HepG2 (cell line): ENCODE data around the gene HLA-DQB2. TPM values are rescaled to one million over a fixed set of nuclear protein-coding genes. Genes with fewer than 3 reads are reported as not detected.
"Not testable (repeated sequence)": the region's sequence is repeated elsewhere in the genome, so short reads cannot be mapped to it uniquely, and the experiment has no call there.

Experiments used
- ATAC-seq: fragments of 200-7000 bp; cut with Tn5 transposase; 3 replicates; pipeline ENCODE4 v1.9.1; 2020; ENCODE audit warnings: mild to moderate bottlenecking, moderate library complexity
- BruUV-seq: library from RNA; stranded (reverse); fragments of 400-500 nt; replicated peaks from 2 replicates; lab custom pipeline; 2021; lab: Mats Ljungman, UMichigan
- CTCF ChIA-PET: fragments of 300-600 bp; formaldehyde crosslinking; extraction: SDS; loops from one replicate; lab custom pipeline; 2021; ENCODE audit warnings: low total read pairs, inconsistent platforms, low intra/inter-chr PET ratio; lab: Yijun Ruan, JAX
- POLR2A ChIA-PET: fragments of 350-600 bp; sonication (Branson Sonifier 250); formaldehyde crosslinking; loops from one replicate; lab custom pipeline; 2020; ENCODE audit warnings: antibody characterized with exemption, inconsistent platforms; lab: Yijun Ruan, JAX
- DNase-seq: peaks from one replicate; pipeline ENCODE4 v3.0.0-alpha.2; 2015; ENCODE audit warnings: low spot score
- FAIRE-seq: peaks from 3 replicates; lab custom pipeline; 2011; peaks lifted over from hg19 to GRCh38; lab: Jason Lieb, UNC
- H2AFZ ChIP-seq: one replicate; pipeline ENCODE4 v1.6.1; 2011; ENCODE audit warnings: low read length, inconsistent platforms
- H3K27ac ChIP-seq: fragments of 300-600 bp; 3 replicates; pipeline ENCODE4 v1.8.0; 2011; ENCODE audit warnings: mixed run types, mild to moderate bottlenecking, mixed read lengths, low read length, inconsistent platforms; ENCODE audit not compliant: insufficient read depth; ENCODE audit errors: extremely low read length
- H3K27me3 ChIP-seq, 2 experiments: fragments of 200-600 bp in 1 of 2; 2 replicates in 1 of 2; 3 replicates in 1 of 2; pipeline versions ENCODE4 v1.6.0 to v1.8.0; 2011; ENCODE audit warnings: low read length in 2 of 2, mild to moderate bottlenecking in 2 of 2, moderate library complexity in 2 of 2, inconsistent platforms in 1 of 2; ENCODE audit not compliant: insufficient read depth in 2 of 2, control insufficient read depth in 1 of 2
- H3K36me3 ChIP-seq, 2 experiments: fragments of 200-600 bp in 1 of 2; replicated peaks in 1 of 2; 2 replicates in 1 of 2; 3 replicates in 1 of 2; pipeline versions ENCODE4 v1.5.1 to v1.8.0; 2011; ENCODE audit warnings: low read length in 2 of 2, inconsistent platforms in 1 of 2; ENCODE audit not compliant: insufficient read depth in 2 of 2, control insufficient read depth in 1 of 2
- H3K4me1 ChIP-seq: 2 replicates; pipeline ENCODE4 v1.5.1; 2012; ENCODE audit warnings: low read length, inconsistent platforms; ENCODE audit not compliant: insufficient read depth
- H3K4me2 ChIP-seq: 2 replicates; pipeline ENCODE4 v1.6.0; 2011; ENCODE audit warnings: low read depth, low read length, inconsistent platforms
- H3K4me3 ChIP-seq, 3 experiments: fragments of 200-600 bp in 1 of 3; sonication (generic), shearing (Covaris generic) in 1 of 3; replicated peaks in 1 of 3; 2 replicates each; pipeline ENCODE4 v1.5.1; 2011 to 2016; ENCODE audit warnings: low read length in 3 of 3, inconsistent platforms in 2 of 3, low read depth in 2 of 3, mild to moderate bottlenecking in 2 of 3, control low read depth in 1 of 3, mixed read lengths in 1 of 3; ENCODE audit not compliant: insufficient read depth in 1 of 3
- H3K79me2 ChIP-seq: one replicate; pipeline ENCODE4 v1.6.1; 2011; ENCODE audit warnings: low read length, inconsistent platforms; ENCODE audit not compliant: insufficient read depth
- H3K9ac ChIP-seq: 2 replicates; pipeline ENCODE4 v1.6.0; 2011; ENCODE audit warnings: mild to moderate bottlenecking, low read depth, low read length, inconsistent platforms; ENCODE audit not compliant: insufficient read depth
- H3K9me3 ChIP-seq: 2 replicates; pipeline ENCODE4 v1.5.1; 2012; ENCODE audit warnings: mild to moderate bottlenecking, low read length
- H4K20me1 ChIP-seq: 2 replicates; pipeline ENCODE4 v1.6.0; 2011; ENCODE audit warnings: inconsistent platforms, mild to moderate bottlenecking, low read length, moderate library complexity; ENCODE audit not compliant: insufficient read depth
- ZNF136 ChIP-seq: sonication (generic); formaldehyde crosslinking; IDR thresholded peaks from 2 replicates; pipeline ENCODE4 v1.8.1; 2022; ENCODE audit warnings: low read depth, mild to moderate bottlenecking, moderate library complexity, missing genetic modification reagents
- WGBS: methylation state at CpG from one replicate; pipeline ENCODE4 v1.1.6; 2017; ENCODE audit warnings: low lambda C conversion rate; 5-methylcytosine and 5-hydroxymethylcytosine counted together
- in situ Hi-C: cut with HindIII; loops from 2 replicates; pipeline ENCODE4 v1.10.0; 2017; ENCODE audit warnings: low pct_unique_long_range_greater_than_20kb; ENCODE audit not compliant: extremely low pct_ligation_motif_present
- intact Hi-C: fragments of 100-400 bp; cut with micrococcal nuclease; formaldehyde crosslinking; loops from one replicate; pipeline ENCODE4 v1.10.0; 2022; ENCODE audit not compliant: unreplicated experiment
- polyA plus RNA-seq, 8 experiments: library from polyadenylated mRNA; depleted of rRNA in 3 of 8; stranded (reverse) in 7 of 8; unstranded in 1 of 8; fragments of >200 nt; fragmentation: Illumina TruSeq in 4 of 8; extraction: Trizol in 4 of 8; gene quantifications; 2 replicates each; pipeline versions ENCODE4 v1.2.1 to v1.2.3, GENCODE V29; 2011 to 2016; ENCODE audit warnings: low read depth in 4 of 8, missing spikeins in 1 of 8, mixed read lengths in 1 of 8; ENCODE audit not compliant: insufficient read depth in 1 of 8
- total RNA-seq, 5 experiments: library from RNA; depleted of rRNA; stranded (reverse); fragments of >200 nt; fragmentation: Illumina TruSeq; extraction: Trizol; gene quantifications; 2 replicates each; pipeline ENCODE4 v1.2.3, GENCODE V29; 2016; ENCODE audit warnings: low read depth in 1 of 5
- TF ChIP-seq, protein P1 (sequence below): IDR thresholded peaks from 2 replicates; pipeline ENCODE4 v1.6.1; 2016; ENCODE audit warnings: missing compliant biosample characterization, missing genetic modification reagents, borderline replicate concordance

The HLA-DQB2 gene
- total and polyA plus RNA-seq, 2 of the 13 experiments (the other 11 are each of a cell fraction or from before 2014, with no cell fraction given) = not detected

DNA sequence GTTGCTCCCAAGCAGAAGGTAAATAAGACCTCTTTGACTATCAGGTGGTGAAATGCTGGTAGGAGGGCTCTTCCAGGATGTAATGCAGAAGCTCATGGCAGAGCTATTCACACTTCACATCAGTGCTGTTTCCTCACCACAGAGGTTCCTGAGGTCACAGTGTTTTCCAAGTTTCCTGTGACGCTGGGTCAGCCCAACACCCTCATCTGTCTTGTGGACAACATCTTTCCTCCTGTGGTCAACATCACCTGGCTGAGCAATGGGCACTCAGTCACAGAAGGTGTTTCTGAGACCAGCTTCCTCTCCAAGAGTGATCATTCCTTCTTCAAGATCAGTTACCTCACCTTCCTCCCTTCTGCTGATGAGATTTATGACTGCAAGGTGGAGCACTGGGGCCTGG is 17.7 kb downstream of the HLA-DQB2 start:
- H3K9me3 ChIP-seq, CTCF ChIA-PET, H3K79me2 ChIP-seq, H3K4me3 ChIP-seq, DNase-seq, H2AFZ ChIP-seq, intact Hi-C loops, H4K20me1 ChIP-seq, H3K27ac ChIP-seq, H3K4me2 ChIP-seq, BruUV-seq, H3K4me1 ChIP-seq, POLR2A ChIA-PET, in situ Hi-C loops, H3K27me3 ChIP-seq, H3K9ac ChIP-seq, FAIRE-seq, ATAC-seq, H3K36me3 ChIP-seq: not testable (repeated sequence)
- 0% methylated on average over 1 of the region's 1 CpG for WGBS

DNA sequence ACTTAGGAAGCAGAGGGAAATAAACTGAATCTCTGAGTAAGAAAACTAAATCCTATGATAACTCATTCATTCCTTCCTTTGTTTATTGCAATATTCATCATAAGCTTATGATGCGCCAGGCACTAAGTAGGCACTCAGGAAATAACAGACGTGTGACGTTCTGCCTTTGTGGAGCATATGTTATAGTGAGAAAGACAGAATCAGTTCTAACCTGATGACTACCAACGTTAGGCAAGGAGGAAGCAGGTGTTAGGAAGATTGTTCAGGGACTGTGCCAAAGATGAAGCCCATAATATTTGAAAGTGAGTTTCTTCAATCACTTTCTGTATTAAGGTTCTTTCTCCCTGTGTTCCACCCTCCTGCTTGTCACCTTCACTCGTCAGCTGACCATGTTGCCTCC is 18.6 kb downstream of the HLA-DQB2 start:
- H3K9ac ChIP-seq = no peak overlapping the region
- no peaks in the 10 kb centered on the region for H3K4me1 ChIP-seq
- FAIRE-seq = no peak
- no TSS peak for BruUV-seq
- no peak overlapping the region for H2AFZ ChIP-seq
- no peak for ATAC-seq
- in situ Hi-C loops = no loop called here
- ChIA-PET POLR2A (no interaction called here), CTCF (no interaction called here)
- H3K4me2 ChIP-seq = no peak overlapping the region
- intact Hi-C loops = no loop called here
- no peaks in the 10 kb centered on the region for H3K9me3 ChIP-seq
- 2% methylated on average over 5 of the region's 5 CpGs for WGBS
- peaks cover 0 to 8% of the 10 kb centered on the region in 2 experiments; a peak in 1 of 5 replicates for H3K27me3 ChIP-seq
- H3K36me3 ChIP-seq = no peaks in the 10 kb centered on the region
- no peak overlapping the region for H3K4me3 ChIP-seq
- no peak overlapping the region for H3K27ac ChIP-seq
- DNase-seq = no peak
- no peaks in the 10 kb centered on the region for H3K79me2 ChIP-seq
- H4K20me1 ChIP-seq = no peaks in the 10 kb centered on the region
- TF ChIP-seq, protein P1, sequence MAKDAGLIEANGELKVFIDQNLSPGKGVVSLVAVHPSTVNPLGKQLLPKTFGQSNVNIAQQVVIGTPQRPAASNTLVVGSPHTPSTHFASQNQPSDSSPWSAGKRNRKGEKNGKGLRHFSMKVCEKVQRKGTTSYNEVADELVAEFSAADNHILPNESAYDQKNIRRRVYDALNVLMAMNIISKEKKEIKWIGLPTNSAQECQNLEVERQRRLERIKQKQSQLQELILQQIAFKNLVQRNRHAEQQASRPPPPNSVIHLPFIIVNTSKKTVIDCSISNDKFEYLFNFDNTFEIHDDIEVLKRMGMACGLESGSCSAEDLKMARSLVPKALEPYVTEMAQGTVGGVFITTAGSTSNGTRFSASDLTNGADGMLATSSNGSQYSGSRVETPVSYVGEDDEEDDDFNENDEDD (CRISPR knock-in tag) = no peak
- TF ChIP-seq ZNF136 (CRISPR knock-in tag) = no peak
